ENCODE measurements around the gene SLC22A13.
"Not testable (repeated sequence)": the region's sequence is repeated elsewhere in the genome, so short reads cannot be mapped to it uniquely, and the experiment has no call there.

DNA sequence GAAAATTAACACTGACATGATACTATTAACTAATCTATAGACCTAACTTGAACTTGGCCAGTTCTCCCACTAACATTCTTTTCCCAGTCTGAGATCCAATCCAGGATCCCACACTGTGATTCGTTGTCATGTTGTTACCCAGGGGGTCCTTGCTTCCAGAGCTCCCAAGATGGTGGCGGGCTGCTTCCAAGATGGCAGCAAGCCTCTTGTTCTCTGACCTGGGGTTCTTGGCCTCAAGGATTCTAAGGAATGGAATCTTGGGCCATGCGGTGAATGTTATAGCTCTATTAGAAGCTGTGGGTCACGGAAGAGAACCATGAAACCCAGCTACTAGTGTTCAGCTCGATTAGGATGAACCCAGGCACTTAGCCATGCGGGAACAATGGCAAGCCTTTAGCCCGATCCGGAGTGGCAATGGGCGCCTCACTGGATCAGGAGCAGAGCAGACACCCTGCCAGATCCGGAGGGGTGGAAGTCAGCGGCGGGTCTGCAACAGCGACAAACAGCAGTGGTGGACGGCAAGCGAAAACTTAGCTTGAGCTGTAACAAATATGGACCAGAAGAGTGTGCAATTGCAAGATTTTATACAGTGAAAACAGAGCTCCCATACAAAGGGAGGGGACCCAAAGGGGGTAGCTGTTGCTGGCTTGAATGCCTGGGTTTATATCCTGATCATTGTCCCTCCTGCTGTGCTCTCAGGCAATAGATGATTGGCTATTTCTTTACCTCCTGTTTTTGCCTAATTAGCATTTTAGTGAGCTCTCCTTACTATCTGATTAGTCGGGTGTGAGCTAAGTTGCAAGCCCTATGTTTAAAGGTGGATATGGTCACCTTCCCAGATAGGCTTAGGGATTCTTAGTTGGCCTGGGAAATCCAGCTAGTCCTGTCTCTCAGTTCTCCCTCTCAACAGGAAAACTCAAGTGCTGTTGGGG is 23.9 kb downstream of the SLC22A13 start:
- TF ChIP-seq CTCF (optimal IDR thresholded peaks at IDR 0.05 in 1 of 3, IDR thresholded peaks at IDR 0.05 in 1 of 3, conservative IDR thresholded peaks at IDR 0.05 in 1 of 3; ENCODE audit: extremely low read depth in 1 of 3, insufficient read depth in 2 of 3, low read length in 3 of 3); EZH2 (IDR thresholded peaks at IDR 0.05; ENCODE audit: low read length): not testable (repeated sequence)

Data from keratinocyte (primary cell).